MCF 10A (cell line): Measurements from ENCODE around the gene SIAE. TPM values are rescaled to one million over a fixed set of nuclear protein-coding genes. Genes with fewer than 3 reads are reported as not detected.
A peak's percentile ranks its signal among the peaks of the same experiment; 100 is the strongest.

Source experiments
- BruUV-seq: library from RNA; stranded (reverse); fragments of 400-500 nt; replicated peaks from 2 replicates; lab custom pipeline; 2021; lab: Mats Ljungman, UMichigan
- CTCF ChIA-PET: fragments of 300-600 bp; sonication (Branson Sonifier 250); formaldehyde crosslinking; extraction: SDS; loops from one replicate; lab custom pipeline; 2021; ENCODE audit warnings: antibody characterized with exemption, inconsistent platforms; lab: Yijun Ruan, JAX
- POLR2A ChIA-PET: fragments of 300-600, 350-650 bp; sonication (Branson Sonifier 250); formaldehyde crosslinking; extraction: SDS; loops from one replicate; lab custom pipeline; 2020; ENCODE audit warnings: antibody characterized with exemption, inconsistent platforms; lab: Yijun Ruan, JAX
- DNase-seq: peaks from one replicate; pipeline ENCODE4 v3.0.0-alpha.2; 2018; ENCODE audit not compliant: unreplicated experiment
- H3K27ac Mint-ChIP-seq: one replicate; pipeline ENCODE4 v1.8.0; 2022; ENCODE audit warnings: mild to moderate bottlenecking, low read depth, mixed read lengths; ENCODE audit not compliant: unreplicated experiment
- H3K27me3 Mint-ChIP-seq: one replicate; pipeline ENCODE4 v1.8.0; 2022; ENCODE audit warnings: mixed read lengths; ENCODE audit not compliant: insufficient read depth, unreplicated experiment
- H3K36me3 Mint-ChIP-seq: one replicate; pipeline ENCODE4 v1.8.0; 2022; ENCODE audit warnings: mild to moderate bottlenecking, moderate library complexity, mixed read lengths; ENCODE audit not compliant: insufficient read depth, unreplicated experiment
- H3K4me1 Mint-ChIP-seq: one replicate; pipeline ENCODE4 v1.8.0; 2022; ENCODE audit warnings: mixed read lengths; ENCODE audit not compliant: insufficient read depth, unreplicated experiment
- H3K4me3 Mint-ChIP-seq: one replicate; pipeline ENCODE4 v1.8.0; 2022; ENCODE audit warnings: mild to moderate bottlenecking, moderate library complexity, mixed read lengths; ENCODE audit not compliant: unreplicated experiment
- H3K9me3 Mint-ChIP-seq: one replicate; pipeline ENCODE4 v1.8.0; 2022; ENCODE audit warnings: mixed read lengths; ENCODE audit not compliant: unreplicated experiment
- CTCF ChIP-seq: fragments of 200-600 bp; IDR thresholded peaks from one replicate; pipeline ENCODE4 v1.8.0; 2022; ENCODE audit warnings: antibody characterized with exemption, mild to moderate bottlenecking; ENCODE audit not compliant: unreplicated experiment
- intact Hi-C: fragments of 100-400 bp; cut with micrococcal nuclease; formaldehyde crosslinking; loops from 2 replicates; pipeline ENCODE4 v1.14.1; 2022
- total RNA-seq: library from RNA; stranded (reverse); gene quantifications from 2 replicates; pipeline ENCODE4 v1.2.3, GENCODE V29; 2022

SIAE gene
- total RNA-seq, 1 experiment from 2014 or later = 21.7 TPM

GRCh38 chr11:124639186-124639585, 34.4 kb downstream of the SIAE start:
- no peak for DNase-seq
- H3K9me3 Mint-ChIP-seq = peaks cover 7% of the 10 kb centered on the region
- intact Hi-C loops = no loop called here
- CTCF ChIA-PET = interaction anchor here (0.5 to 2.8 kb wide), 9 partner anchors 9 to 1160 kb away, joined by 3 to 14 read pairs (median 3); partner anchors contain the start of gene OR6T1
- H3K4me1 Mint-ChIP-seq = peaks cover 9% of the 10 kb centered on the region
- BruUV-seq = no TSS peak
- H3K27ac Mint-ChIP-seq = no peak overlapping the region
- POLR2A ChIA-PET = interaction anchor here (0.7 to 2.0 kb wide), 2 partner anchors 14 to 29 kb away, joined by 3 to 6 read pairs; no protein-coding TSS in a partner anchor
- peaks cover 36% of the 10 kb centered on the region for H3K36me3 Mint-ChIP-seq
- no peak for TF ChIP-seq CTCF
- H3K27me3 Mint-ChIP-seq = no peaks in the 10 kb centered on the region
- H3K4me3 Mint-ChIP-seq = no peak overlapping the region

- Mint-ChIP-seq H3K4me1 (peaks cover 6% of the 10 kb centered on the region), H3K4me3 (no peak overlapping the region), H3K9me3 (peaks cover 7% of the 10 kb centered on the region), H3K36me3 (peaks cover 40% of the 10 kb centered on the region), H3K27me3 (no peaks in the 10 kb centered on the region), H3K27ac (no peak overlapping the region)
- intact Hi-C loops = no loop called here
- ChIA-PET CTCF (interaction anchor here (0.5 to 2.8 kb wide), 9 partner anchors 15 to 1160 kb away, joined by 3 to 14 read pairs (median 3); no protein-coding TSS in a partner anchor), POLR2A (interaction anchor here (0.6 kb wide), 1 partner anchor 17 kb away, joined by 3 read pairs; no protein-coding TSS in a partner anchor)
- no peak for DNase-seq
- no peak for TF ChIP-seq CTCF
- BruUV-seq = no TSS peak
Measured at GRCh38 chr11:124638500-124638899, 35.0 kb downstream of the SIAE start.

- H3K9me3 Mint-ChIP-seq = peaks cover 2% of the 10 kb centered on the region
- TF ChIP-seq CTCF = no peak
- H3K27me3 Mint-ChIP-seq = no peaks in the 10 kb centered on the region
- intact Hi-C loops = no loop called here
- no peak for DNase-seq
- POLR2A ChIA-PET = interaction anchor here (0.7 kb wide), 1 partner anchor 26 kb away, joined by 3 read pairs; no protein-coding TSS in a partner anchor
- H3K4me3 Mint-ChIP-seq = no peak overlapping the region
- no peak overlapping the region for H3K27ac Mint-ChIP-seq
- H3K36me3 Mint-ChIP-seq = peaks cover 66% of the 10 kb centered on the region
- CTCF ChIA-PET = interaction anchor here (2.1 to 6.1 kb wide), 2 partner anchors 8 to 11 kb away, joined by 4 to 44 read pairs; no protein-coding TSS in a partner anchor
- no peaks in the 10 kb centered on the region for H3K4me1 Mint-ChIP-seq
- TSS peak; percentile 91 for BruUV-seq
Measured at GRCh38 chr11:124635932-124636331, 37.6 kb downstream of the SIAE start.

- Mint-ChIP-seq H3K27me3 (no peaks in the 10 kb centered on the region), H3K36me3 (peaks cover 74% of the 10 kb centered on the region), H3K9me3 (no peaks in the 10 kb centered on the region), H3K4me1 (no peaks in the 10 kb centered on the region), H3K4me3 (no peak overlapping the region), H3K27ac (no peak overlapping the region)
- intact Hi-C loops = no loop called here
- DNase-seq = peak; percentile 13
- no TSS peak for BruUV-seq
- TF ChIP-seq CTCF = no peak
- CTCF ChIA-PET = interaction anchor here (1.2 to 6.1 kb wide), 4 partner anchors 9 to 130 kb away, joined by 6 to 44 read pairs (median 9); no protein-coding TSS in a partner anchor
- POLR2A ChIA-PET = interaction anchor here (1.1 kb wide), 2 partner anchors 9 to 10 kb away, joined by 3 to 4 read pairs; no protein-coding TSS in a partner anchor
Measured at GRCh38 chr11:124633355-124633754, 40.2 kb downstream of the SIAE start.
